ENCODE measurements around the gene CCDC51. TPM values are rescaled to one million over a fixed set of nuclear protein-coding genes. Genes with fewer than 3 reads are reported as not detected.
A peak's percentile ranks its signal among the peaks of the same experiment; 100 is the strongest.

Gene CCDC51
- total and polyA plus RNA-seq, 2 of the 13 experiments (the other 11 are each of a cell fraction or from before 2014, with no cell fraction given), result 18.1 to 29.4 TPM

DNA sequence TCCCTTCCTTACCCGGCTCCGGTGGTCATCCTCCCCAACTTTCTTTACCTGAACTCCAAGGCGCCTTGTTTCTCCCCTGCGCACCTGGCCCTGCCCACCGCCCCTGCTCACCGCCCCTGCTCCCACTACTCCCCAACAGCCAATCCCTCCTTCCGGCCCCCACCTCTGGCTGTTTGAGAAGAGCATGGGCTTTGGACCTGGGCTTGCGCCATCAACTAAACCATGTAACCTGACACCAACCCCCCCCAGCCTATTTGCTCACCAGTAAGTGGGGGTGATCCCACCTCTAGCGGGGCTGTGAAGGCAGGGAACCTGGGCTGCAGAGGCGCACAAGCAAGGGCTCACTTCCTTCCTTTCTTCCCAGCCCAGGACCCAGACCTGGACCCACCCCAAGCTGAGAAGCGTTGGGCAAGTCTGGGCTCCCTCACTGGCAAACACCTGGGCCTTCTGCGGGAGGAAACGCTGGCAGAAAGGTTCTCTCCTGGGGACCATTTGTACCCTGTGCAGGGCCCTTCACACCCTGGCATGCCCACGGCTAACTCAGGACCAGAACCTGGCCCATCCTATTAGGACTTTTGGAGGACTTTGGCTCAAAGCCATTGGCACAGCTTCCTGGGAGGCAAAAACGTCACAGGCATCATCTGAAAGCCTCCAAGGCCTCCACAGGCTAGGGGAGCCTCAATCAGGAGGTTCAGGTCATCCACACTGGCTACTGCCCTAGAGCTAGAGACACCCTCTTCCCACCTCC, 9.8 kb downstream of the CCDC51 start, which contains the start of gene PLXNB1:
PLXNB1 (minus strand) TSS at position 127 of the 748 bp plus-strand sequence. CDS start 5,475 bp downstream, outside the sequence.
- CTCF ChIA-PET (ENCODE audit: low intra/inter-chr PET ratio, low total read pairs), result no interaction called here
- in situ Hi-C loops (cut with HindIII; ENCODE audit: extremely low pct_ligation_motif_present, low pct_unique_long_range_greater_than_20kb), result no loop called here
- peak; percentile 97 for DNase-seq (ENCODE audit: low spot score)
- TSS peak; percentile 80 for BruUV-seq (replicated peaks)
- Histone ChIP-seq H3K4me2 (ENCODE audit: low read depth, low read length) (peak within 1 kb of the TSS; percentile 100), H2AFZ (ENCODE audit: low read length) (no peak within 1 kb of the TSS), H3K27me3 (ENCODE audit: control insufficient read depth in 1 of 2, insufficient read depth in 2 of 2, low read length in 2 of 2) (no peaks in the 10 kb centered on the region), H3K36me3 (replicated peaks in 1 of 2; ENCODE audit: control insufficient read depth in 1 of 2, insufficient read depth in 2 of 2, low read length in 2 of 2) (peaks cover 4 to 9% of the 10 kb centered on the region in 2 experiments), H3K79me2 (ENCODE audit: insufficient read depth, low read length) (peaks cover 41% of the 10 kb centered on the region), H3K9ac (ENCODE audit: insufficient read depth, low read depth, low read length) (peak within 1 kb of the TSS; percentile 96), H3K27ac (ENCODE audit: extremely low read length, insufficient read depth, low read length) (peak within 1 kb of the TSS; percentile 99), H4K20me1 (ENCODE audit: insufficient read depth, low read length) (peaks cover 32% of the 10 kb centered on the region), H3K4me3 (replicated peaks in 1 of 3; ENCODE audit: insufficient read depth in 1 of 3, low read depth in 2 of 3, low read length in 3 of 3) (peak within 1 kb of the TSS; percentile 79 to 93 (median 86)), H3K9me3 (ENCODE audit: low read length) (no peaks in the 10 kb centered on the region), H3K4me1 (ENCODE audit: insufficient read depth, low read length) (peaks cover 84% of the 10 kb centered on the region)
- FAIRE-seq, result peak; percentile 95
- peak; percentile 56 for ATAC-seq
- POLR2A ChIA-PET, result interaction anchor here (0.8 to 9.0 kb wide), 9 partner anchors 11 to 206 kb away, joined by 3 to 130 read pairs (median 19); partner anchors contain the start of genes ATRIP, CCDC51, PFKFB4 and TMA7
- intact Hi-C loops (cut with micrococcal nuclease; ENCODE audit: unreplicated experiment), result loop anchor here (1.0 kb wide), 1 partner anchor 10 kb away; the partner anchor contains the start of genes CCDC51 and TMA7
- WGBS (ENCODE audit: low lambda C conversion rate), result 0% methylated on average over 11 of the region's 15 CpGs
- TF ChIP-seq NFRKB (IDR thresholded peaks at IDR 0.05), result no peak
- peak; percentile 73 for TF ChIP-seq SOX13 (IDR thresholded peaks at IDR 0.05)
- peak in 1 of 2 experiments; percentile 79; a peak in 2 of 4 replicates for TF ChIP-seq SOX13 (CRISPR knock-in tag; conservative IDR thresholded peaks at IDR 0.05 in 1 of 2, IDR thresholded peaks at IDR 0.05 in 1 of 2)
- no peak; the same call in 1 of the 2 replicates for TF ChIP-seq ZBTB8A (CRISPR knock-in tag; IDR thresholded peaks at IDR 0.05; ENCODE audit: borderline replicate concordance, low read depth)
- TF ChIP-seq TEAD3 (CRISPR knock-in tag; optimal IDR thresholded peaks at IDR 0.05; ENCODE audit: borderline replicate concordance), result peak; percentile 84
- TF ChIP-seq ZNF776 (CRISPR knock-in tag; IDR thresholded peaks at IDR 0.05), result no peak
- peak; percentile 98 for TF ChIP-seq HNF4A (CRISPR knock-in tag; IDR thresholded peaks at IDR 0.05)
- TF ChIP-seq REPIN1 (CRISPR knock-in tag; IDR thresholded peaks at IDR 0.05; ENCODE audit: borderline replicate concordance, low read depth), result peak; percentile 94
- no peak for TF ChIP-seq PCBP2 (optimal IDR thresholded peaks at IDR 0.05; ENCODE audit: low read depth, low read length, poor library complexity, severe bottlenecking)
- TF ChIP-seq, protein P1, sequence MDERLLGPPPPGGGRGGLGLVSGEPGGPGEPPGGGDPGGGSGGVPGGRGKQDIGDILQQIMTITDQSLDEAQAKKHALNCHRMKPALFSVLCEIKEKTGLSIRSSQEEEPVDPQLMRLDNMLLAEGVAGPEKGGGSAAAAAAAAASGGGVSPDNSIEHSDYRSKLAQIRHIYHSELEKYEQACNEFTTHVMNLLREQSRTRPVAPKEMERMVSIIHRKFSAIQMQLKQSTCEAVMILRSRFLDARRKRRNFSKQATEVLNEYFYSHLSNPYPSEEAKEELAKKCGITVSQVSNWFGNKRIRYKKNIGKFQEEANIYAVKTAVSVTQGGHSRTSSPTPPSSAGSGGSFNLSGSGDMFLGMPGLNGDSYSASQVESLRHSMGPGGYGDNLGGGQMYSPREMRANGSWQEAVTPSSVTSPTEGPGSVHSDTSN (CRISPR knock-in tag; IDR thresholded peaks at IDR 0.05), result no peak
- no peak for TF ChIP-seq NONO (IDR thresholded peaks at IDR 0.05)
- TF ChIP-seq NONO (CRISPR knock-in tag; conservative IDR thresholded peaks at IDR 0.05), result peak; percentile 99
- peak; percentile 72 for TF ChIP-seq ZSCAN31 (CRISPR knock-in tag; IDR thresholded peaks at IDR 0.05; ENCODE audit: low read depth)
- TF ChIP-seq ZKSCAN5 (CRISPR knock-in tag; IDR thresholded peaks at IDR 0.05), result peak; percentile 45; the same call in 1 of the 2 replicates
- TF ChIP-seq, protein P2, sequence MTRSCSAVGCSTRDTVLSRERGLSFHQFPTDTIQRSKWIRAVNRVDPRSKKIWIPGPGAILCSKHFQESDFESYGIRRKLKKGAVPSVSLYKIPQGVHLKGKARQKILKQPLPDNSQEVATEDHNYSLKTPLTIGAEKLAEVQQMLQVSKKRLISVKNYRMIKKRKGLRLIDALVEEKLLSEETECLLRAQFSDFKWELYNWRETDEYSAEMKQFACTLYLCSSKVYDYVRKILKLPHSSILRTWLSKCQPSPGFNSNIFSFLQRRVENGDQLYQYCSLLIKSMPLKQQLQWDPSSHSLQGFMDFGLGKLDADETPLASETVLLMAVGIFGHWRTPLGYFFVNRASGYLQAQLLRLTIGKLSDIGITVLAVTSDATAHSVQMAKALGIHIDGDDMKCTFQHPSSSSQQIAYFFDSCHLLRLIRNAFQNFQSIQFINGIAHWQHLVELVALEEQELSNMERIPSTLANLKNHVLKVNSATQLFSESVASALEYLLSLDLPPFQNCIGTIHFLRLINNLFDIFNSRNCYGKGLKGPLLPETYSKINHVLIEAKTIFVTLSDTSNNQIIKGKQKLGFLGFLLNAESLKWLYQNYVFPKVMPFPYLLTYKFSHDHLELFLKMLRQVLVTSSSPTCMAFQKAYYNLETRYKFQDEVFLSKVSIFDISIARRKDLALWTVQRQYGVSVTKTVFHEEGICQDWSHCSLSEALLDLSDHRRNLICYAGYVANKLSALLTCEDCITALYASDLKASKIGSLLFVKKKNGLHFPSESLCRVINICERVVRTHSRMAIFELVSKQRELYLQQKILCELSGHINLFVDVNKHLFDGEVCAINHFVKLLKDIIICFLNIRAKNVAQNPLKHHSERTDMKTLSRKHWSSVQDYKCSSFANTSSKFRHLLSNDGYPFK (CRISPR knock-in tag; IDR thresholded peaks at IDR 0.05; ENCODE audit: borderline replicate concordance), result peak; percentile 86; the same call in 1 of the 2 replicates
- TF ChIP-seq, protein P3, sequence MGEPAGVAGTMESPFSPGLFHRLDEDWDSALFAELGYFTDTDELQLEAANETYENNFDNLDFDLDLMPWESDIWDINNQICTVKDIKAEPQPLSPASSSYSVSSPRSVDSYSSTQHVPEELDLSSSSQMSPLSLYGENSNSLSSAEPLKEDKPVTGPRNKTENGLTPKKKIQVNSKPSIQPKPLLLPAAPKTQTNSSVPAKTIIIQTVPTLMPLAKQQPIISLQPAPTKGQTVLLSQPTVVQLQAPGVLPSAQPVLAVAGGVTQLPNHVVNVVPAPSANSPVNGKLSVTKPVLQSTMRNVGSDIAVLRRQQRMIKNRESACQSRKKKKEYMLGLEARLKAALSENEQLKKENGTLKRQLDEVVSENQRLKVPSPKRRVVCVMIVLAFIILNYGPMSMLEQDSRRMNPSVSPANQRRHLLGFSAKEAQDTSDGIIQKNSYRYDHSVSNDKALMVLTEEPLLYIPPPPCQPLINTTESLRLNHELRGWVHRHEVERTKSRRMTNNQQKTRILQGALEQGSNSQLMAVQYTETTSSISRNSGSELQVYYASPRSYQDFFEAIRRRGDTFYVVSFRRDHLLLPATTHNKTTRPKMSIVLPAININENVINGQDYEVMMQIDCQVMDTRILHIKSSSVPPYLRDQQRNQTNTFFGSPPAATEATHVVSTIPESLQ (CRISPR knock-in tag; conservative IDR thresholded peaks at IDR 0.05), result no peak
- no peak for TF ChIP-seq HNRNPK (IDR thresholded peaks at IDR 0.05; ENCODE audit: low read depth, low read length, poor library complexity, severe bottlenecking)
- no peak for TF ChIP-seq ZNF83 (CRISPR knock-in tag; IDR thresholded peaks at IDR 0.05; ENCODE audit: borderline replicate concordance)

Measured in HepG2 (cell line).